HCT116 (cell line): Measurements from ENCODE around the gene RNU7-1. TPM values are rescaled to one million over a fixed set of nuclear protein-coding genes. Genes with fewer than 3 reads are reported as not detected.

Source experiments
- ATAC-seq: fragments of 200-7000 bp; cut with Tn5 transposase; 2 replicates; pipeline ENCODE4 v1.9.1; 2020; ENCODE audit warnings: mild to moderate bottlenecking, moderate library complexity
- BruUV-seq: library from RNA; stranded (reverse); fragments of 400-500 nt; replicated peaks from 2 replicates; lab custom pipeline; 2021; lab: Mats Ljungman, UMichigan
- CTCF ChIA-PET: fragments of 300-600 bp; sonication (Branson Sonifier 250); formaldehyde crosslinking; loops from one replicate; lab custom pipeline; 2021; ENCODE audit warnings: antibody characterized with exemption; lab: Charles Lee
- POLR2A ChIA-PET: fragments of 300-600, 350-600 bp; sonication (Branson Sonifier 250); formaldehyde crosslinking; loops from one replicate; lab custom pipeline; 2021; ENCODE audit warnings: antibody characterized with exemption; lab: Charles Lee
- RAD21 ChIA-PET, 2 experiments: fragments of 300-600 bp; sonication (Branson Sonifier 250); formaldehyde crosslinking; loops; one replicate each; lab custom pipeline; 2023; ENCODE audit warnings: low total read pairs in 2 of 2; ENCODE audit not compliant: uncharacterized antibody in 2 of 2, unreplicated experiment in 2 of 2, low non-redundant PET in 1 of 2; lab: Charles Lee
- DNase-seq: peaks from one replicate; pipeline ENCODE4 v3.0.0-alpha.2; 2010; ENCODE audit warnings: low read depth, low spot score
- H2AFZ ChIP-seq: fragments of 200-600 bp; shearing (Covaris generic), sonication (generic); 2 replicates; pipeline ENCODE4 v1.6.1; 2017; ENCODE audit warnings: low read depth, mixed run types, mixed read lengths, antibody characterized with exemption, low read length; ENCODE audit not compliant: poor library complexity, severe bottlenecking
- H3K27ac ChIP-seq: 2 replicates; pipeline ENCODE4 v1.5.1; 2012; ENCODE audit warnings: low read depth, low read length
- H3K27me3 ChIP-seq: fragments of 200-600 bp; sonication (generic); 2 replicates; pipeline ENCODE4 v1.6.1; 2016; ENCODE audit warnings: mixed run types, low read length, mixed read lengths; ENCODE audit not compliant: insufficient read depth
- H3K36me3 ChIP-seq, 2 experiments: fragments of 200-500 bp in 1 of 2; fragments of 200-600 bp in 1 of 2; sonication (Bioruptor generic) in 1 of 2; sonication (generic) in 1 of 2; 2 replicates each; pipeline versions ENCODE4 v1.5.1 to v1.6.1; 2014 to 2016; ENCODE audit warnings: low read length in 2 of 2, inconsistent platforms in 1 of 2, mixed read lengths in 1 of 2, mixed run types in 1 of 2; ENCODE audit not compliant: insufficient read depth in 2 of 2, control insufficient read depth in 1 of 2
- H3K4me1 ChIP-seq, 2 experiments: fragments of 200-600 bp in 1 of 2; sonication (generic) in 1 of 2; 2 replicates each; pipeline versions ENCODE4 v1.5.1 to v1.6.1; 2012 to 2017; ENCODE audit warnings: low read length in 2 of 2, inconsistent platforms in 1 of 2, mild to moderate bottlenecking in 1 of 2, mixed read lengths in 1 of 2, mixed run types in 1 of 2, moderate library complexity in 1 of 2; ENCODE audit not compliant: insufficient read depth in 2 of 2, control insufficient read depth in 1 of 2
- H3K4me2 ChIP-seq: fragments of 200-600 bp; sonication (generic); 2 replicates; pipeline ENCODE4 v1.6.1; 2017; ENCODE audit warnings: mixed run types, low read length, mixed read lengths
- H3K4me3 ChIP-seq, 2 experiments: fragments of 200-600 bp in 1 of 2; sonication (generic) in 1 of 2; replicated peaks in 1 of 2; 2 replicates each; pipeline ENCODE4 v1.5.1; 2011 to 2016; ENCODE audit warnings: low read length in 2 of 2, control low read depth in 1 of 2, low read depth in 1 of 2, mild to moderate bottlenecking in 1 of 2, mixed read lengths in 1 of 2, mixed run types in 1 of 2
- H3K79me2 ChIP-seq: fragments of 200-600 bp; sonication (generic); 2 replicates; pipeline ENCODE4 v1.6.1; 2017; ENCODE audit warnings: mild to moderate bottlenecking, mixed run types, low read length, moderate library complexity, mixed read lengths; ENCODE audit not compliant: insufficient read depth
- H3K9ac ChIP-seq: fragments of 200-600 bp; sonication (generic); 2 replicates; pipeline ENCODE4 v1.6.1; 2016; ENCODE audit warnings: low read length, mixed read lengths
- H3K9me2 ChIP-seq: fragments of 200-600 bp; sonication (generic), shearing (Covaris generic); 2 replicates; pipeline ENCODE4 v1.6.1; 2017; ENCODE audit warnings: mixed run types, mild to moderate bottlenecking, moderate library complexity; ENCODE audit not compliant: insufficient read depth
- H3K9me3 ChIP-seq, 2 experiments: fragments of 200-500 bp in 1 of 2; fragments of 200-600 bp in 1 of 2; sonication (Bioruptor generic) in 1 of 2; sonication (generic) in 1 of 2; 2 replicates each; pipeline ENCODE4 v1.6.1; 2014 to 2017; ENCODE audit warnings: low read length in 2 of 2, mixed read lengths in 2 of 2, inconsistent platforms in 1 of 2, low read depth in 1 of 2, mild to moderate bottlenecking in 1 of 2, mixed run types in 1 of 2, moderate library complexity in 1 of 2; ENCODE audit not compliant: control insufficient read depth in 1 of 2, insufficient read depth in 1 of 2
- H4K20me1 ChIP-seq: fragments of 200-600 bp; sonication (generic), shearing (Covaris generic); 2 replicates; pipeline ENCODE4 v1.6.1; 2017; ENCODE audit warnings: mixed run types, mild to moderate bottlenecking, moderate library complexity; ENCODE audit not compliant: insufficient read depth
- CBX3 ChIP-seq: IDR thresholded peaks from 2 replicates; pipeline ENCODE4 v1.6.1; 2012; ENCODE audit warnings: low read depth
- EGR1 ChIP-seq: IDR thresholded peaks from 2 replicates; pipeline ENCODE4 v1.6.1; 2012; ENCODE audit warnings: low read depth
- ELF1 ChIP-seq: IDR thresholded peaks from 2 replicates; pipeline ENCODE4 v1.6.1; 2012; ENCODE audit warnings: low read depth, borderline replicate concordance
- SRF ChIP-seq: IDR thresholded peaks from 2 replicates; pipeline ENCODE4 v1.6.1; 2012; ENCODE audit warnings: low read depth
- TCF7L2 ChIP-seq: IDR thresholded peaks from 2 replicates; pipeline ENCODE4 v1.7.0; 2011; ENCODE audit warnings: borderline replicate concordance, inconsistent platforms; ENCODE audit not compliant: insufficient read depth, insufficient read length; ENCODE audit errors: extremely low read depth
- YY1 ChIP-seq: IDR thresholded peaks from 2 replicates; pipeline ENCODE4 v1.6.1; 2011; ENCODE audit warnings: low read length, low read depth, moderate library complexity, mild to moderate bottlenecking; ENCODE audit not compliant: insufficient replicate concordance; ENCODE audit errors: extremely low read depth
- intact Hi-C: fragments of 100-400 bp; cut with micrococcal nuclease; formaldehyde crosslinking; loops from 2 replicates; pipeline ENCODE4 v1.10.0; 2022
- total RNA-seq: library from RNA; stranded (reverse); gene quantifications from one replicate; pipeline ENCODE4 v1.2.1, GENCODE V29; 2021; ENCODE audit not compliant: unreplicated experiment
- TF ChIP-seq, protein P1 (sequence below), 3 experiments: fragments of 200-600 bp in 1 of 3; sonication (generic) in 1 of 3; IDR thresholded peaks in 2 of 3; conservative IDR thresholded peaks in 1 of 3; 2 replicates each; pipeline ENCODE4 v1.5.1; 2012 to 2017; ENCODE audit warnings: low read depth in 2 of 3, low read length in 2 of 3, antibody characterized with exemption in 1 of 3, borderline replicate concordance in 1 of 3, control low read depth in 1 of 3, mild to moderate bottlenecking in 1 of 3, mixed read lengths in 1 of 3, mixed run types in 1 of 3, moderate library complexity in 1 of 3; ENCODE audit not compliant: insufficient read depth in 1 of 3

Gene RNU7-1
- total RNA-seq, 1 experiment from 2014 or later = not detected

DNA sequence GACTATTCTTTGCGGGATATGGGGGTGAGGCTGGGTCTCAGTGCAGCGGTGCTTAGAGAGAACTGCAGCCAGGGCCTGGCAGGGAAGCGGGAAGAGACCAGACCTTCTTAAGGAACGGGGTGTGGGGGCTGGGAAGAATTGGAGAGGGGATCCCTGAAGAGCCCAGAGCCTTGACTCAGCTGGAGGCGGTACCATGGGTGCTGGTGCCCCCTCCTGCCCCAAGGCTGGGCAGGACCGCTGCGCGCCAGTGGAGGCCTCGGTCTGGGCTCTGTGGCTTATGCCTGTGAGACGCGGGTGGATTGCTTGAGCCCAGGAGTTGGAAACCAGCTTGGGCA lies 1.3 kb upstream of the RNU7-1 start:
- Histone ChIP-seq H3K9ac (peak overlapping the region; percentile 88; the same call in 1 of the 2 replicates), H3K4me3 (no peak overlapping the region), H3K9me3 (no peaks in the 10 kb centered on the region), H3K4me2 (0 out of 2 replicates have a peak overlapping the region, but pooled peaks have one; percentile 92), H3K9me2 (no peaks in the 10 kb centered on the region), H3K27ac (peak overlapping the region; percentile 99), H3K4me1 (peaks cover 21 to 69% of the 10 kb centered on the region in 2 experiments)
- DNase-seq (no peak), ATAC-seq (no peak)
- ChIA-PET POLR2A (interaction anchor here (2.9 to 6.2 kb wide), 3 partner anchors 9 to 166 kb away, joined by 22 to 106 read pairs (median 77); partner anchors contain the start of genes C1RL, SPSB2 and TPI1), CTCF (interaction anchor here (6.1 kb wide), 1 partner anchor 20 kb away, joined by 101 read pairs; no protein-coding TSS in a partner anchor)
- BruUV-seq = no TSS peak
- TF ChIP-seq YY1 = no peak
- no peak for TF ChIP-seq TCF7L2
- no peak for TF ChIP-seq EGR1
- no peak for TF ChIP-seq CBX3
- no peak for TF ChIP-seq SRF
- TF ChIP-seq, protein P1, sequence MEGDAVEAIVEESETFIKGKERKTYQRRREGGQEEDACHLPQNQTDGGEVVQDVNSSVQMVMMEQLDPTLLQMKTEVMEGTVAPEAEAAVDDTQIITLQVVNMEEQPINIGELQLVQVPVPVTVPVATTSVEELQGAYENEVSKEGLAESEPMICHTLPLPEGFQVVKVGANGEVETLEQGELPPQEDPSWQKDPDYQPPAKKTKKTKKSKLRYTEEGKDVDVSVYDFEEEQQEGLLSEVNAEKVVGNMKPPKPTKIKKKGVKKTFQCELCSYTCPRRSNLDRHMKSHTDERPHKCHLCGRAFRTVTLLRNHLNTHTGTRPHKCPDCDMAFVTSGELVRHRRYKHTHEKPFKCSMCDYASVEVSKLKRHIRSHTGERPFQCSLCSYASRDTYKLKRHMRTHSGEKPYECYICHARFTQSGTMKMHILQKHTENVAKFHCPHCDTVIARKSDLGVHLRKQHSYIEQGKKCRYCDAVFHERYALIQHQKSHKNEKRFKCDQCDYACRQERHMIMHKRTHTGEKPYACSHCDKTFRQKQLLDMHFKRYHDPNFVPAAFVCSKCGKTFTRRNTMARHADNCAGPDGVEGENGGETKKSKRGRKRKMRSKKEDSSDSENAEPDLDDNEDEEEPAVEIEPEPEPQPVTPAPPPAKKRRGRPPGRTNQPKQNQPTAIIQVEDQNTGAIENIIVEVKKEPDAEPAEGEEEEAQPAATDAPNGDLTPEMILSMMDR (IDR thresholded peaks at IDR 0.05 in 2 of 3, conservative IDR thresholded peaks at IDR 0.05 in 1 of 3; ENCODE audit: borderline replicate concordance in 1 of 3, insufficient read depth in 1 of 3, low read depth in 2 of 3, low read length in 2 of 3) = no peak
- no peak for TF ChIP-seq ELF1
- TF ChIP-seq, all 23 proteins: peak for 0
- intact Hi-C loops = loop anchor here (10.0 kb wide), 1 partner anchor 103 kb away; no protein-coding TSS in a partner anchor
- RAD21 ChIA-PET = no interaction called here
- Histone ChIP-seq H3K36me3 (peaks cover 4 to 9% of the 10 kb centered on the region in 2 experiments; a peak in 2 of 4 replicates), H3K79me2 (peaks cover 21% of the 10 kb centered on the region), H2AFZ (no peak overlapping the region), H4K20me1 (no peaks in the 10 kb centered on the region), H3K27me3 (no peaks in the 10 kb centered on the region)
